HFFc6 (cell line): ENCODE data around the gene SIGLEC6. TPM values are rescaled to one million over a fixed set of nuclear protein-coding genes. Genes with fewer than 3 reads are reported as not detected.

Experiments
- DNase-seq: peaks from one replicate; pipeline ENCODE4 v3.0.0-alpha.2; 2018
- H3K27ac Mint-ChIP-seq: 2 replicates; pipeline ENCODE4 v1.8.0; 2020; ENCODE audit warnings: mild to moderate bottlenecking, mixed read lengths
- H3K27me3 Mint-ChIP-seq: 2 replicates; pipeline ENCODE4 v1.8.0; 2021; ENCODE audit warnings: mild to moderate bottlenecking, moderate library complexity, mixed read lengths; ENCODE audit not compliant: insufficient read depth
- H3K36me3 Mint-ChIP-seq: 2 replicates; pipeline ENCODE4 v1.8.0; 2021; ENCODE audit warnings: low read depth, mixed read lengths
- H3K4me1 Mint-ChIP-seq: 2 replicates; pipeline ENCODE4 v1.8.0; 2020; ENCODE audit warnings: low read depth, mixed read lengths
- H3K4me3 Mint-ChIP-seq: 2 replicates; pipeline ENCODE4 v1.8.0; 2020; ENCODE audit warnings: mild to moderate bottlenecking, moderate library complexity, mixed read lengths
- H3K9me3 Mint-ChIP-seq: 2 replicates; pipeline ENCODE4 v1.8.0; 2020; ENCODE audit warnings: mild to moderate bottlenecking, mixed read lengths
- CTCF ChIP-seq: fragments of 200-600 bp; sonication (generic); IDR thresholded peaks from 2 replicates; pipeline ENCODE4 v1.5.0; 2021; ENCODE audit warnings: antibody characterized with exemption, mild to moderate bottlenecking
- total RNA-seq, 6 experiments: library from RNA; stranded (reverse); fragmentation: NEBNext Ultra II Directional; extraction: Animal tissue kit (Norgen Biotek cat#: 25700); gene quantifications; 2 replicates in 1 of 6; 3 replicates in 5 of 6; pipeline ENCODE4 v1.2.3, GENCODE V29; 2021

Gene SIGLEC6
- total RNA-seq, 6 experiments from 2014 or later: not detected

- H3K36me3 Mint-ChIP-seq: no peaks in the 10 kb centered on the region
- no peak overlapping the region for H3K4me3 Mint-ChIP-seq
- no peak for DNase-seq
- peaks cover 5% of the 10 kb centered on the region; the same call in 1 of the 2 replicates for H3K27me3 Mint-ChIP-seq
- no peak overlapping the region for H3K27ac Mint-ChIP-seq
- H3K9me3 Mint-ChIP-seq: peaks cover 19% of the 10 kb centered on the region
- H3K4me1 Mint-ChIP-seq: peaks cover 5% of the 10 kb centered on the region
- no peak for TF ChIP-seq CTCF
These were observed 21.1 kb upstream of the SIGLEC6 start for GRCh38 chr19:51552608-51552995.

GRCh38 chr19:51551673-51552432 is 20.4 kb upstream of the SIGLEC6 start:
- TF ChIP-seq CTCF: no peak
- Mint-ChIP-seq H3K36me3 (no peaks in the 10 kb centered on the region), H3K4me1 (peaks cover 13% of the 10 kb centered on the region), H3K27ac (no peak overlapping the region), H3K9me3 (peaks cover 19% of the 10 kb centered on the region), H3K4me3 (no peak overlapping the region), H3K27me3 (peaks cover 5% of the 10 kb centered on the region; the same call in 1 of the 2 replicates)
- no peak for DNase-seq

GRCh38 chr19:51550848-51551672 is 19.6 kb upstream of the SIGLEC6 start:
- Mint-ChIP-seq H3K9me3 (peaks cover 19% of the 10 kb centered on the region), H3K4me3 (no peak overlapping the region), H3K36me3 (no peaks in the 10 kb centered on the region), H3K27ac (no peak overlapping the region), H3K4me1 (peaks cover 20% of the 10 kb centered on the region), H3K27me3 (peaks cover 5% of the 10 kb centered on the region; the same call in 1 of the 2 replicates)
- no peak for DNase-seq
- no peak for TF ChIP-seq CTCF

GRCh38 chr19:51549533-51550324 is 18.3 kb upstream of the SIGLEC6 start:
- Mint-ChIP-seq H3K36me3 (no peaks in the 10 kb centered on the region), H3K27ac (no peak overlapping the region), H3K27me3 (peaks cover 5% of the 10 kb centered on the region; the same call in 1 of the 2 replicates), H3K4me1 (peaks cover 21% of the 10 kb centered on the region), H3K9me3 (peaks cover 17% of the 10 kb centered on the region), H3K4me3 (no peak overlapping the region)
- DNase-seq: no peak
- TF ChIP-seq CTCF: no peak

- Mint-ChIP-seq H3K4me3 (no peak overlapping the region), H3K27ac (no peak overlapping the region), H3K36me3 (no peaks in the 10 kb centered on the region), H3K9me3 (peaks cover 16% of the 10 kb centered on the region), H3K4me1 (peaks cover 21% of the 10 kb centered on the region), H3K27me3 (peaks cover 5% of the 10 kb centered on the region; the same call in 1 of the 2 replicates)
- TF ChIP-seq CTCF: no peak
- DNase-seq: no peak
These were observed 17.4 kb upstream of the SIGLEC6 start for GRCh38 chr19:51548891-51549305.
